DMS153 treated with DMSO at 0.1 percent for 48 hours (cell line): Measurements from ENCODE around the gene CEP112.
A peak's percentile ranks its signal among the peaks of the same experiment; 100 is the strongest.
"Not testable (repeated sequence)": the region's sequence is repeated elsewhere in the genome, so short reads cannot be mapped to it uniquely, and the experiment has no call there.

Experiments used
- DNase-seq: peaks from one replicate; lab custom pipeline; 2025; ENCODE audit not compliant: unreplicated experiment; lab: John Stamatoyannopoulos, UW

CEP112 gene

GRCh38 chr17:65790241-65790640 is 401.7 kb downstream of the CEP112 start:
- DNase-seq = no peak

GRCh38 chr17:65787503-65787902 is 404.4 kb downstream of the CEP112 start:
- no peak for DNase-seq

DNA sequence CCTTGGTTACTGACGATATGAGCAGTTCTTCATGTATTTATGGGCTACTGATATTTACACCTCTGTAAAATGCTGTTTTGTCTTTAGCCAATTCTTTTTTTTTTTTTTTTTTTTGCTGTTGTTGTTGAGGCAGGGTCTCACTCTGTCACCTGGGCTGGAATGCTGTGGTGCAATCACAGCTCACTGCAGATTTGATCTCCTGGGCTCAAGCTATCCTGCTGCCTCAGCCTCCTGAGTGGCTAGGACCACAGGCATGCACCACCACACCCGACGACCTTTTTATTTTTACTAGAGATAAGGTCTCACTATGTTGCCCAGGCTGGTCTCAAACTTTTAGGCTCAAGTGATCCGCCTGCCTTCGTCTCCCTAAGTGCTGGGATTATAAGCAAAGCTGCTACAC is 405.5 kb downstream of the CEP112 start:
- no peak for DNase-seq

- DNase-seq = no peak
Observed at GRCh38 chr17:65785109-65785508, 406.8 kb downstream of the CEP112 start.

DNA sequence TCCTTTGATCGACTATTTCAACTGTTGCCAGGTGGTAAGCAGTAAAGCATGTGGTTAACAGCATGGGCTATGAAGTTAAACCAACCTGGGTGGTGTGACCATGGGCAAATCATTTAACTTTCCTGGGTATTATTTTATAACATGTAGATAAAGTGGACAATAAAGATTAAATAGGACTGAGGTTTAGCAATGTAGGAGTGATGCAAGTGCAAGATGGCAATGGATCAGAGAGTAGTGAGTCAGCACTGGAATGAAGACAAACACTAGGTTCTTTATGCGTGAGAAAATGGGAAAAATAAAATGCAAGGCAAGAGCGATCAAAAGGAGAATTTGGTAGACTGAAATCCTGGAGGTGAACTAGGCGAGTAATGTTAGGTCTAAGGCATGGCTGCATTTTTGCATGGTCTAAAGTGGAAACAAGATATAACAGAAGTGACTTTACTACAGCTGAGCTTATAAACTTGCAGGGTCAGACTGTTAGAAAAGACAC is 408.0 kb downstream of the CEP112 start:
- no peak for DNase-seq

DNA sequence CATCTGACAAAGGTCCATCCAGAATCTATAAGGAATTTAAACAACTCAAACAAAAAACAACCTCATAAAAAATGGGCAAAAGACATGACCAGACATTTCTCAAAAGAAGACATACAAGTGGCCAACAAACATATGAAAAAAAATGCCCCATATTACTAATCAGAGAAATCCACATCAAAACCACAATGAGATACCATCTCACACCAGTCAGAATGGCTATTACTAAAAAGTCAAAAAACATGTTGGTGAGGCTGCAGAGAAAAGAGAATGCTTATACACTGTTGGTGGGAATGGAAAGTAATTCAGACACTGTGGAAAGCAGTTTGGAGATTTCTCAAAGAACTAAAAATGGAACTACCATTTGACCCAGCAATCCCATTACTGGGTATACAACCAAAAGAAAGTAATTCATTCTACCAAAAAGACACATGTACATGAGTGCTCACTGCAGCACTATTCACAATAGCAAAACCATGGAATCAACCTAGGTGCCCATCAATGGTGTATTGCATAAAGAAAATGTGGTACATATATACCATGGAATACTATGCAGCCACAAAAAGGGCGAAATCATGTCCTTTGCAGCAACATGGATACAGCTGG is 409.7 kb downstream of the CEP112 start:
- not testable (repeated sequence) for DNase-seq

- DNase-seq = no peak
Observed at GRCh38 chr17:65780111-65780510, 411.8 kb downstream of the CEP112 start.

- no peak for DNase-seq
Observed at GRCh38 chr17:65776890-65777289, 415.0 kb downstream of the CEP112 start.

DNA sequence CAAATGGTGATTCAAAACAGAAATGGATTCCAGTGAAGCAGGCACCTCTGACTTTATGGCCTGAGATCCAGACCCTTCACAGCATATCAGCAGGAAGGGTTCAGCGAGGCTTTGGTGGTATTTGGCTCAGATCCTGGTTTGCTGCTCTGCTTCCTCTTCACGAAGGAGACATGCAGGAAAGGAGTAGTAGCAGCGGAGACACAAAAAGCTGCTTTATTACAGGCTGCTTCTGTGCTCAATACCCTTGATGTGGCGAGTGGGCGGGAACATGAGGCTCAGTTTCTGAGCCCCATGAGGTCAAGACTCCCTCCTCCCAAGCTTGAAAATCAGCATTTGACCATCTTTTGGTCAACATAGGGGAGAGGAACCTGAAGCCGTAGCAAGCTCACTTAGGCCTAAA is 417.1 kb downstream of the CEP112 start:
- no peak for DNase-seq

DNA sequence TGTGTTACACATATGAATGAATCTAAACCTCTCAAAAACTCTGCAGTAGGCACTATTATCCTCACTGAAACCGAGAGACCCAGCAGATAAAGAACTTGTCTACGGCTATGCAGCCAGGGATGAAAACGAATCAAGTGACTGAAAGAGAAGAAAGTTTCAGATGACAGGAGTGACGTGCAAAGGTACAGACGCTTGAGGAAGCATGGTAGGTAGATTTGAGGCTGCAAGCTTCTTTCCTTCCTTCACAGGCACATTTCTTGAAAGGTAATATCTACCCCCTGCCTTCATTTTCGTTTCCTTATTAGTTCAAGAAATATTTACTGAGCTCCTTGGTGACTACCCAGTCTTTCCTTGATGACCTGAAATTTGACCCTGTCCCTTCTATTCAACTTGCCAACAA is 418.9 kb downstream of the CEP112 start:
- DNase-seq = no peak

DNA sequence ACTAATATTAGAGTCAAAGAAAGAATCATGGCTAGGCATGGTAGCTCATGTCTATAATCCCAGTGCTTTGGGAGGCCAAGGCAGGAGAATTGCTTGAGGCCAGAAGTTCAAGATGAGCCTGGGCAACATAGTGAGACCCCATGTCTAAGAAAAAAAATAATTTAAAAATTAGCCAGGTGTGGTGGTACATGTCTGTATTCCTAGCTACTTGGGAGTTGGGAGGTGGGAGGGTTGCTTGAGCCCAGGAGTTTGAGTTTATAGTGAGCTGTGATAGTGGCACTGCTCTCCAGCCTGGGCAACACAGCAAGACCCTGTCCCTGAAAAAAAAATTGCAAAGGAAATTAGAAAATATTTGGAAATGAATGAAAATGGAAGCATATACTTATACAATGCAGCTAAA is 420.2 kb downstream of the CEP112 start:
- DNase-seq = no peak

DNA sequence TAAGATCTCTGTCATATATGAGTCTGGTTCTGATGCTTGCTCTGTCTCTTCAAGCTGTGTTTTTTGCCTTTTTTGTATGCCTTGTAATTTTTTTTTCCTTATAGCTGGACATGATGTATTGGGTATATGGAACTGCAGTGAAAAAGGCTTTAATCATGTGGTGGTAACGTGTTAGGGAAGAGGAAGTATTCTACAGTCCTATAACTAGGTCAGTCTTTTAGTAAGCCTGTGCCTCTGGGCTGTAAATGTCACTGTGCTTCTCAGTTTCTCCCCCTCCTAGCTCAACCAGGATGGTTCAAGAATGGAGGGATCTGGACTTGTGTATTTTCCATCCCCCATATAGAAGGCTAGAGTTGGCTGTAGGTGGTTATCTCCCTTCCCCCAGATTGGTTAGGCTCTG is 428.1 kb downstream of the CEP112 start:
- DNase-seq = no peak

- no peak for DNase-seq
Observed at GRCh38 chr17:65762973-65763372, 429.0 kb downstream of the CEP112 start.

DNA sequence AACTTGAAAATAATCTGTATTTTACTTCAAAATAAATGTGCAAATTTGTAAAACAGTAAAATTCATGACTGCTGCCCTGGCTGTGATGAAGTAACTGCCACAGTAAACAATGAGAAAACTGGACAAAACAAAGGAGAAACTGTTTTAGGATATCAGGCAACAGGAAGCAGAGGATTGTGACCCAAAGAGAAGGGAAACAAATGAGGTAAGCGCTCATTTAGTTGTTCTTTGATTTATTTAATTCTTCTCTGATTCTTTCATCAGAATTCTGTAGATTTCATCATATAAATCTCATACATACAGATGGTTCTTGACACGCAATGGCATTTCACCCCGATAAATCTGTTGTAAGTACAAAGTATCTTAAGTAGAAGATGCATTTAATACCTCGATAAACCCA is 432.4 kb downstream of the CEP112 start:
- DNase-seq = no peak

GRCh38 chr17:65756760-65757159 is 435.2 kb downstream of the CEP112 start:
- no peak for DNase-seq

- DNase-seq = no peak
Observed at GRCh38 chr17:65755799-65756198, 436.1 kb downstream of the CEP112 start.

- DNase-seq = no peak
Observed at GRCh38 chr17:65754630-65755029, 437.3 kb downstream of the CEP112 start.

DNA sequence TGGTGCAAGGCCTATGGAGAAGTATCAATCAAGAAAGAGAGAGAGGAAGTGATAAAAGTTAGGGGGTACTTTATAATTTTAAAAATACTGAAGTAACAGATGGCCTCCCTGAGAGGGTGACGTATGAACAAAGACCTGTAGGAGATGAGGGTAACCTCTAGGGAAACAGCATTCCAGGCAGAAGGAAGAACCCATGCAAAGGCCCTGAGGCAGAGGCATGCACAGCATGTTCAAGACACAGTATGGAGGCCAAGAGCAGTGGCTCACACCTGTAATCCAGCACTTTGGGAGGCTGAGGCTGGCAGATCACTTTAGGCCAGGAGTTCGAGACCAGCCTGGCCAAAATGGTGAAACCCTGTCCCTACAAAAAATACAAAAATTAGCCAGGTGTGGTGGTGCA is 437.9 kb downstream of the CEP112 start:
- DNase-seq = no peak

GRCh38 chr17:65753348-65753747 is 438.6 kb downstream of the CEP112 start:
- DNase-seq = no peak

DNA sequence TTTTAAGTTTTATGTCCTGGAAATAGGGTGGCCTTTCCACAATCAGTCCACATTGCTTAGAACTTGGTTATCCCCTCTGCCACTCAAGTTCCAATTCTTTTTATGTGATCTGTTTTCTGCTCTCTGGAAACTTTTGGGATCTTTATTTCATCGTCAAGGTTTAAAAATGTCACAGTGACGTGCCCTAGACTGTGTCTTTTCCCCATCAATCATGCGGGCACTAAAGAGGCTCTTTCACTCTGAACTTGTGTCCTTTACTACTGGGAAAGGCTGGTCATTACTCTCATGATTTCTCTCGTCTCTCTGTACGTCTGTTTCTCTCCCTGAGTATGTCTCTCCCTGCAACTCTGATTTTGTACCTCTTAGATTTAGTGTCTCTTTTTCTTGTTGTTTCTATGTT is 440.7 kb downstream of the CEP112 start:
- no peak for DNase-seq

DNA sequence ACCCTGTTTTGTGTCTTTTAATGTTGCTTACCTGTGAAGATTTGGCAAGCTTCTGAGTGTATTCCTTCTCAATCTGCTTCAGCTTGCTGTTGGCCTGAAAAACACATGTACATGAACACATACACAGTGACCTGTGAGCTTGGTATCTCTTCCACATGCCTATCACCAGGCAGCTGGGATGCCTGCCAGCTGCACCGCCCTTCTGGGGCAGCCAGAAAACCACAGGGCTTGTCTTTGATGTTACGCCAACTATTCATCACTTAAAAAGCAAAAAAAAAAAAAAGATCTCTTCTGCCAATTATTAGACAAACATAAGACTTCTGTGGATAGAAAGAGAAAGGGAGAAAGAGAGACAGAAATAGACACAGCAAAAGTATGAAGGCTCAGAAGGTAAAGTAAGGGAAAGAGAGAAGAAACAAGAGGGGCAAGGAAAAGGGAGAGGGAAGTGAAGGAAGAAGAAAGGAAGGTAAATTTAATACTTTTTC is 441.3 kb downstream of the CEP112 start:
- DNase-seq = peak; percentile 43

- DNase-seq = no peak
Observed at GRCh38 chr17:65750166-65750565, 441.8 kb downstream of the CEP112 start.

DNA sequence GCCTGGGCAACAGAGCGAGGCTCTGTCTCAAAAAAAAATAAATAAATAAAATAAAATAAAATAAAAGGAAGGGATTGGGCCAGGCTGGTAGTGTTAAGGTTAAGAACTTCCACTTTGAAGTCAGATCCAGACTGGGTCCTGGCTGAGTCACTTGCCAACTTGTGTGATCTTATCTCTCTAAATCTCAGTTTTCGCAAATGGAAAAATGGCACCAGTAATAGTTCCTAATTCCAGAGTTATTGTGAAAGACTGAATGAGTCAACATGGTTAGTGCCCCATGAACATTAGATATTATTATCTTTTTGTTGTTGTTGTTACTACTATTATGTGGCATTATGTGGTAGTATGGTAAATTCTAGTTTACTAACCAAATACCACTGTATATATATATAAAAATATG is 442.5 kb downstream of the CEP112 start:
- no peak for DNase-seq
